H9 (cell line): ENCODE measurements around the gene DAZ3. TPM values are rescaled to one million over a fixed set of nuclear protein-coding genes. Genes with fewer than 3 reads are reported as not detected.
"Not testable (repeated sequence)": the region's sequence is repeated elsewhere in the genome, so short reads cannot be mapped to it uniquely, and the experiment has no call there.

ENCODE experiments used
- DNase-seq: peaks from one replicate; pipeline ENCODE4 v3.0.0-alpha.2; 2017
- H2AFZ ChIP-seq: one replicate; pipeline ENCODE4 v1.6.1; 2013; ENCODE audit warnings: mild to moderate bottlenecking, low read length, control low read depth, moderate library complexity
- H2AK5ac ChIP-seq: 2 replicates; pipeline ENCODE4 v1.6.1; 2013; ENCODE audit warnings: low read length, control low read depth, mixed read lengths; ENCODE audit not compliant: insufficient read length
- H2BK120ac ChIP-seq: one replicate; pipeline ENCODE4 v1.6.1; 2013; ENCODE audit warnings: low read depth, mild to moderate bottlenecking, low read length, control low read depth, inconsistent platforms; ENCODE audit not compliant: poor library complexity, severe bottlenecking
- H2BK12ac ChIP-seq: 2 replicates; pipeline ENCODE4 v1.6.1; 2013; ENCODE audit warnings: low read length, control low read depth, mixed read lengths, low read depth; ENCODE audit not compliant: insufficient read length
- H2BK15ac ChIP-seq: 2 replicates; pipeline ENCODE4 v1.6.1; 2013; ENCODE audit warnings: low read depth, low read length, control low read depth
- H2BK20ac ChIP-seq: one replicate; pipeline ENCODE4 v1.6.1; 2013; ENCODE audit warnings: low read depth, mild to moderate bottlenecking, low read length, control low read depth, inconsistent platforms; ENCODE audit not compliant: poor library complexity, severe bottlenecking
- H2BK5ac ChIP-seq: 2 replicates; pipeline ENCODE4 v1.6.1; 2013; ENCODE audit warnings: low read length, control low read depth, mixed read lengths; ENCODE audit not compliant: insufficient read length
- H3K14ac ChIP-seq: 2 replicates; pipeline ENCODE4 v1.6.1; 2013; ENCODE audit warnings: low read length, control low read depth; ENCODE audit not compliant: insufficient read depth
- H3K18ac ChIP-seq: 2 replicates; pipeline ENCODE4 v1.6.1; 2013; ENCODE audit warnings: low read depth, mild to moderate bottlenecking, mixed read lengths, low read length, control low read depth; ENCODE audit not compliant: insufficient read length
- H3K23ac ChIP-seq: 2 replicates; pipeline ENCODE4 v1.6.1; 2013; ENCODE audit warnings: low read length, control low read depth, mixed read lengths, low read depth; ENCODE audit not compliant: insufficient read length
- H3K23me2 ChIP-seq: 2 replicates; pipeline ENCODE4 v1.6.1; 2013; ENCODE audit warnings: low read depth, mild to moderate bottlenecking, mixed read lengths, low read length, control low read depth; ENCODE audit not compliant: insufficient read length, poor library complexity, severe bottlenecking
- H3K27ac ChIP-seq: 2 replicates; pipeline ENCODE4 v1.5.1; 2013; ENCODE audit warnings: low read length, control low read depth, mixed read lengths, low read depth; ENCODE audit not compliant: insufficient read length
- H3K27me3 ChIP-seq: 2 replicates; pipeline ENCODE4 v1.6.1; 2013; ENCODE audit warnings: low read length, control low read depth, inconsistent platforms; ENCODE audit not compliant: insufficient read depth
- H3K4ac ChIP-seq: 2 replicates; pipeline ENCODE4 v1.6.1; 2013; ENCODE audit warnings: low read depth, mild to moderate bottlenecking, control low read depth, inconsistent platforms, low read length, moderate library complexity
- H3K4me1 ChIP-seq: 2 replicates; pipeline ENCODE4 v1.6.1; 2013; ENCODE audit warnings: low read length, control low read depth, inconsistent platforms; ENCODE audit not compliant: insufficient read depth
- H3K4me2 ChIP-seq: 2 replicates; pipeline ENCODE4 v1.6.1; 2013; ENCODE audit warnings: low read length, control low read depth, mixed read lengths; ENCODE audit not compliant: insufficient read length, insufficient read depth
- H3K56ac ChIP-seq: 2 replicates; pipeline ENCODE4 v1.6.1; 2013; ENCODE audit warnings: low read depth, mild to moderate bottlenecking, mixed read lengths, low read length, control low read depth; ENCODE audit not compliant: insufficient read length
- H3K79me1 ChIP-seq: 2 replicates; pipeline ENCODE4 v1.6.1; 2013; ENCODE audit warnings: low read depth, mild to moderate bottlenecking, moderate library complexity, low read length, control low read depth, inconsistent platforms; ENCODE audit not compliant: insufficient read depth, poor library complexity, severe bottlenecking
- H3K79me2 ChIP-seq: 2 replicates; pipeline ENCODE4 v1.6.1; 2013; ENCODE audit warnings: low read length, control low read depth, inconsistent platforms; ENCODE audit not compliant: insufficient read depth
- H3K9ac ChIP-seq: 2 replicates; pipeline ENCODE4 v1.6.1; 2013; ENCODE audit warnings: low read length, control low read depth, mixed read lengths; ENCODE audit not compliant: insufficient read length; ENCODE audit errors: extremely low read depth
- H3K9me3 ChIP-seq: one replicate; pipeline ENCODE4 v1.6.1; 2013; ENCODE audit warnings: low read depth, low read length, inconsistent platforms; ENCODE audit not compliant: control insufficient read depth
- H3T11ph ChIP-seq: one replicate; pipeline ENCODE4 v1.6.1; 2013; ENCODE audit warnings: mild to moderate bottlenecking, low read length, control low read depth, inconsistent platforms
- H4K20me1 ChIP-seq: one replicate; pipeline ENCODE4 v1.6.1; 2013; ENCODE audit not compliant: control insufficient read depth, insufficient read length, insufficient read depth
- H4K5ac ChIP-seq: 2 replicates; pipeline ENCODE4 v1.6.1; 2013; ENCODE audit warnings: low read depth, mild to moderate bottlenecking, mixed read lengths, low read length, control low read depth; ENCODE audit not compliant: insufficient read length
- H4K8ac ChIP-seq: replicated peaks from 2 replicates; pipeline ENCODE4 v1.6.1; 2013; ENCODE audit warnings: low read length, control low read depth, mixed read lengths, low read depth; ENCODE audit not compliant: insufficient read length
- H4K91ac ChIP-seq: 2 replicates; pipeline ENCODE4 v1.6.1; 2013; ENCODE audit warnings: low read depth, mild to moderate bottlenecking, moderate library complexity, mixed read lengths, low read length, control low read depth; ENCODE audit not compliant: insufficient read length
- H3K27ac Mint-ChIP-seq, 3 experiments: 2 replicates in 2 of 3; 3 replicates in 1 of 3; pipeline ENCODE4 v1.8.0; 2020 to 2021; ENCODE audit warnings: mixed read lengths in 3 of 3, mild to moderate bottlenecking in 1 of 3, moderate library complexity in 1 of 3
- H3K27me3 Mint-ChIP-seq: 2 replicates; pipeline ENCODE4 v1.8.0; 2021; ENCODE audit warnings: low read depth, mild to moderate bottlenecking, moderate library complexity, mixed read lengths
- H3K36me3 Mint-ChIP-seq, 3 experiments: 2 replicates in 2 of 3; 3 replicates in 1 of 3; pipeline ENCODE4 v1.8.0; 2020 to 2021; ENCODE audit warnings: low read depth in 3 of 3, mixed read lengths in 3 of 3; ENCODE audit not compliant: insufficient read depth in 1 of 3
- H3K4me1 Mint-ChIP-seq, 2 experiments: 2 replicates each; pipeline ENCODE4 v1.8.0; 2020; ENCODE audit warnings: mixed read lengths in 2 of 2
- H3K4me3 Mint-ChIP-seq, 2 experiments: 2 replicates in 1 of 2; 3 replicates in 1 of 2; pipeline ENCODE4 v1.8.0; 2020 to 2021; ENCODE audit warnings: mild to moderate bottlenecking in 2 of 2, mixed read lengths in 2 of 2, moderate library complexity in 1 of 2
- H3K9me3 Mint-ChIP-seq, 2 experiments: 2 replicates in 1 of 2; 3 replicates in 1 of 2; pipeline ENCODE4 v1.8.0; 2020; ENCODE audit warnings: mild to moderate bottlenecking in 2 of 2, mixed read lengths in 2 of 2, moderate library complexity in 1 of 2
- WGBS: extraction: QIAGEN DNeasy Blood & Tissue Kit; methylation state at CpG from one replicate; pipeline ENCODE4 v1.1.7; 2013; ENCODE audit warnings: missing lambda C conversion rate, low lambda C conversion rate, mixed read lengths; ENCODE audit not compliant: insufficient read length; ENCODE audit errors: extremely low coverage; 5-methylcytosine and 5-hydroxymethylcytosine counted together
- total RNA-seq: library from RNA; stranded (reverse); gene quantifications from 2 replicates; pipeline ENCODE4 v1.2.1, GENCODE V29; 2021

DAZ3 gene
- total RNA-seq, 1 experiment from 2014 or later = not detected

DNA sequence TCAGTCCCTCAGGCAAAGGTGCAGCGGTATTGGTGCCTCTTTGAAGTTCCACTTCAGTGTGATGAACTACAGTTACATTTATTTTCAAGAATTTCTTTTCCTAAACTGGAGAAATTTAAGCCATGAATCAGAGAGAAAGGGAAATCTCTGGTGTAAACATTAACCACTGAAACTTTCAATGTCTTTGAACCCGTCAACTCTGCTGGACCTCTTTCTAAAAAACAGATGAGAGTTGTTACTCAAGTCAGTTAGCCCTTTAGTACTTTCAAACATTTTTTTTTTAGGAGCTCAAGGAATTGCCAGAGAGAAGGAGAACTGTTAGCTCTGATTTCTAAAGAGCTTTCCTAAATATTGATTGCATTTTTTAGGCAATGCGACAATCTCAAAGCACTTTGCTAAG is 8.6 kb upstream of the DAZ3 start:
- not testable (repeated sequence) for H2BK15ac ChIP-seq, H2BK120ac ChIP-seq, H3K79me2 ChIP-seq, H3K79me1 ChIP-seq, H3K14ac ChIP-seq, H3K4me2 ChIP-seq, H2AK5ac ChIP-seq, H4K8ac ChIP-seq, H3K56ac ChIP-seq, H3K36me3 Mint-ChIP-seq, H3K27me3 ChIP-seq, H3K4ac ChIP-seq, H3K23ac ChIP-seq, H3K4me1 Mint-ChIP-seq, H2AFZ ChIP-seq, H3K23me2 ChIP-seq, H2BK5ac ChIP-seq, H3K9me3 Mint-ChIP-seq, H3K9me3 ChIP-seq, DNase-seq, H3K27ac Mint-ChIP-seq, H3K9ac ChIP-seq, H4K91ac ChIP-seq, H3K4me1 ChIP-seq, H3K4me3 Mint-ChIP-seq, H3K27ac ChIP-seq, H3K27me3 Mint-ChIP-seq, H3K18ac ChIP-seq, H2BK12ac ChIP-seq, H4K5ac ChIP-seq, H2BK20ac ChIP-seq, H3T11ph ChIP-seq, H4K20me1 ChIP-seq
- no CpG with 5 or more reads among the region's 3 CpGs for WGBS

Other genes with a start within 250 kb of the DAZ3 start
- gene BPY2B, start 195.4 kb downstream of the DAZ3 start, total RNA-seq = not detected in 2 replicates
- not detected in 2 replicates for gene DAZ4, start 20.5 kb upstream of the DAZ3 start, total RNA-seq
- not detected in 2 replicates for gene BPY2C, start 238.7 kb upstream of the DAZ3 start, total RNA-seq